ENCODE measurements around the gene SMYD5. TPM values are rescaled to one million over a fixed set of nuclear protein-coding genes. Genes with fewer than 3 reads are reported as not detected.

SMYD5 gene
- total RNA-seq, 1 donor from 2014 or later, result 12.9 TPM

DNA sequence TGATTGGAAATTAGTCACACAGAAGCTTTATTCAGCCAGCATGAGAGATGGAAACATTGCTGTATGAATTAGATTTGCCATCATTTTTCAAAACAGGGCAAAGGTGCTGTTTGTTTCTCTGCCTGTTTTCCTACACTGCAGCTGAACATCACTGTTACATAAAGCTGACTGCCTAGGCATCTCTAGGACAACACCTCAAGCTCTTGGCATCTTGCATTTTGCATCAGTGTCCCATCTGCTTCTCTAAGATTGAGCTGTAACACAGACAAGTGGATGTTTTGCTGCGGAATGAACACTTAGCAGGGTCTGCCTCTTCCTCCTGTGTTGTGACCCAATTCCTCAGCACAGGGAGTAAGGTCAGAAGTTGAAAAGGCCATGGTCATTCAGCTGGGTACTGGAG is 24.9 kb downstream of the SMYD5 start:
- no peak for DNase-seq (ENCODE audit: low spot score)

DNA sequence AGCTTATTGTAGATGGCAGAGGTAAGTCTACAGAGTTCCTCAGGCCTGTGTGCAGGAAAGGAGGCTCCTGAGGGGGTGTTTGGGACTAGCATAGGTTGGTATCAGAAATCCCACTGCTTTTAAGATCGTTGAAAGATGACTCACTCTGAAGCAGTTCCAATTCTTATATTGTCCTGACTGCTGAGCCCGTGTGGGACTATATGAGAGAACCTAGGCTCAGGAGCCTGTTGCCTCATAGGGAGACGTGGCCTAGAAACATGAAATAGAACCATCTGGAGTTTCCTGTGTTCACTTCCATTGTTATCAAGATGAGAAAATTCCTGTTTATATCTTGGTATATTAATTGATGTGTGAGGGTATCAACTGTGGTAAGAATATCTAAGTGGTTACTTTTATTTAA is 25.7 kb downstream of the SMYD5 start:
- DNase-seq (ENCODE audit: low spot score), result no peak

DNA sequence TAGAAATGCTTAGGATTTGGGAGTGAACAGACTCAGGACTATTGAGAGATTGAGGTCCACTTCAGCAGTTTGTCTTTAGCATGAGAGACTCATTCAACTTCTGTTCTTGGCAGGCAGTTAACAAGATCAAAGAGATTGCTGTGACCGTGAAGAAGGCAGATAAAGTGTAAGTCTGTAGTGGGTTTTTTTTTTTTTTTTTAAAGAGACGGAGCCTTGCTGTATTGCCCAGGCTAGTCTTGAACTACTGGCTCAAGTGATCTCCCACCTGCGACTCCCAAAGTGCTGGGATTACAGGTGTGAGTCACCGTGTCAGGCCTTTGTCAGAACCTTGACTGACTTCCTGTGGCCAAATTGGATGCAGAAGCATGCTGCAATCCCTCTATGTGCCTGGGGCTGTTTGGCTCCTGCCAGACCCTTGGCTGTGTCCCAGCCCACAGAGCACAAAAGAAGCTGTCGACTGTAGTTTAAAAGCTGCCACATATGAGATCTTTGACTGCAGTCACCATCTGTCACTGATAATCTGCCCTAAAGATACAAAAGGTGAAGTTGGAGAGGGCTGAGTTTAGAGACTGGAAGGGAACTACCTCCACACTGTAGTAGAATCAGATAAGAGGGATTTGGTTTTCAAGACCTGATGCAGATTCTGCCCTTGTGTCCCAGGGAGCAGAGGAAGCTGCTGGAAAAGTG is 30.0 kb downstream of the SMYD5 start:
- DNase-seq (ENCODE audit: low spot score), result no peak

DNA sequence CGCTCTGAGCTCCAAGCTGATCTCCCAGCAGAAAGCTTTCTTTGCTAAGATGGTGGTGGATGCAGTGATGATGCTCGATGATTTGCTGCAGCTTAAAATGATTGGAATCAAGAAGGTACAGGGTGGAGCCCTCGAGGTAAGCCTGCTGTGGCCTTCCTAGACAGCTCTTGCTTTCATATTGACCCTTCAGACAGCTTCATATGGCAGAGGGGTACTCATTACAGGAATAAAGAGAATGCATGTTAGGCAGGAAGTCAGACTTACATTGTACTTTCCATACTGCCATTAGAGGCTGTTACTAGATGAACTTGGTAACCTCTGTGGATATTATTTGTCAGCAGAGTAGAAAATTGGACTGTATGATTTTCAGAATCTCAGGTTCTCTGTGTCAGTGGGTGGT is 30.5 kb downstream of the SMYD5 start:
- DNase-seq (ENCODE audit: low spot score), result no peak

DNA sequence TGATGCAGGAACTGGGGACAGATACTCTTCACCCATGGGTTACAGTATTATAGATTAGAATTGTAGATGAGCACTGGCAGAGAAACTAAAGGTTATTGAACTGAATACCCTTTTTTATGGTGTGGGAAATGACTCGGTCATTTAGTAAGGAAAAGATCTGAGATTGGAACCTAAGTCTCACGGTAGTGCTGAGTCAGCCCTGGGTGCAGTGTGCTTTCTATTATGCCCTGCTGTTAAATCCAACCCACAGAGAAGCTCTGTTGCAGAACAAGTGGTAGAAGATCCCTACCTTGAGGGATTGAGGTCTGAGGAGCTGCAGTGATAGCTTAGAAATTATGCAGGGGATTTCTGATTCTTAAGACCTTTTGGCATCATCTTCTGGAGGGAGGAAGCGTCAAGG is 32.8 kb downstream of the SMYD5 start:
- DNase-seq (ENCODE audit: low spot score), result no peak

DNA sequence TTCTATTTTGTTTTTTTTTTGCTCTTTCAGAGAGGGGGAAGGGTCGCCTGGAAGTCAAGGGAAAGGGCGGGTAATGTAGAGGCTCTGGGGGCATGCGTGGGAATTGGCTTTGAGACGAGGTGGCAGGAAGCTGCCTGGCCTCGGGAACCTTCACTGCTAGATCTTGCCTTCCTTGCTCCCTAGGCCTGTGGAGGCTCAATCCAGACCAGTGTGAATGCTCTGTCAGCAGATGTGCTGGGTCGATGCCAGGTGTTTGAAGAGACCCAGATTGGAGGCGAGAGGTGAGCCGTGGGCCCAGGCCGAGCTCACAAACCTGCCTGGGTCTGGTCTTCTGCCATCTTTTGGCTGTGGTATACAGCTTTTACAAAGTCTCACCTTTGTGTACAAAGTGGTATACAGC is 35.6 kb downstream of the SMYD5 start:
- DNase-seq (ENCODE audit: low spot score), result no peak

DNA sequence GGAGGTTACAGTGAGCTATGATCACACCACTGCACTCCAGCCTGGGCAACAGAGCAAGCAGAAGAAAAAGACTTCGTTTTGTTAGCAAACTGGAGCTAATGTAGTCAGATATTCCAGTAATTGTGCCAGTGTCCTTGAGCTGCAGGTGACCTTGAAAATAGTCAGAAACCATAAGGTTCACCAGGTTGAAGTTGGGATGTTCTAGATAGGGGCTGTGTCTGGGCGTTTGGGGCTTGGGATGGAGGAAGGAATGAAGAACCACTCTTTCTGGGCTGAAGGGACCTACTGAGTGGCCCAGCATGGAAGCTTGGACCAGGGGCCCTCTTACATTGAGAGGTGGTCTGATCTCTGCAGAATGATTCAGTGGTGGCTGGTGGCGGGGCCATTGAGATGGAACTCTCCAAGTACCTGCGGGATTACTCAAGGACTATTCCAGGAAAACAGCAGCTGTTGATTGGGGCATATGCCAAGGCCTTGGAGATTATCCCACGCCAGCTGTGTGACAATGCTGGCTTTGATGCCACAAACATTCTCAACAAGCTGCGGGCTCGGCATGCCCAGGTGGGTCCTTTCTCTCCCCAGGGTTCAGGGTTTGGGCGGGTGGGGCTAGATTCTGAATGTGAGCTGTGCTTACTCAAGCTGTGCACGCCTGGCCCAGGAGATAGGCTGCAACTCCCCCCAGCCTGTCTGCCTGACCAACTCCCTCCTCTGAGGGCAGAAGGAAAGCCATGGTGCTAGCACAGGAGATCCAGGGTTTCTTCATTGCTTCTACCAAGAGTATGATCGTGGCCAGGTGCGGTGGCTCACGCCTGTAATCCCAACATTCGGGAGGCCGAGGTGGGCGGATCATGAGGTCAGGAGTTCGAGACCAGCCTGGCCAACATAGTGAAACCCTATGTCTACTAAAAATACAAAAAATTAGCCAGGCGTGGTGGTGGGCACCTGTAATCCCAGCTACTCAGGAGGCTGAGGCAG is 37.1 kb downstream of the SMYD5 start:
- no peak for DNase-seq (ENCODE audit: low spot score)

DNA sequence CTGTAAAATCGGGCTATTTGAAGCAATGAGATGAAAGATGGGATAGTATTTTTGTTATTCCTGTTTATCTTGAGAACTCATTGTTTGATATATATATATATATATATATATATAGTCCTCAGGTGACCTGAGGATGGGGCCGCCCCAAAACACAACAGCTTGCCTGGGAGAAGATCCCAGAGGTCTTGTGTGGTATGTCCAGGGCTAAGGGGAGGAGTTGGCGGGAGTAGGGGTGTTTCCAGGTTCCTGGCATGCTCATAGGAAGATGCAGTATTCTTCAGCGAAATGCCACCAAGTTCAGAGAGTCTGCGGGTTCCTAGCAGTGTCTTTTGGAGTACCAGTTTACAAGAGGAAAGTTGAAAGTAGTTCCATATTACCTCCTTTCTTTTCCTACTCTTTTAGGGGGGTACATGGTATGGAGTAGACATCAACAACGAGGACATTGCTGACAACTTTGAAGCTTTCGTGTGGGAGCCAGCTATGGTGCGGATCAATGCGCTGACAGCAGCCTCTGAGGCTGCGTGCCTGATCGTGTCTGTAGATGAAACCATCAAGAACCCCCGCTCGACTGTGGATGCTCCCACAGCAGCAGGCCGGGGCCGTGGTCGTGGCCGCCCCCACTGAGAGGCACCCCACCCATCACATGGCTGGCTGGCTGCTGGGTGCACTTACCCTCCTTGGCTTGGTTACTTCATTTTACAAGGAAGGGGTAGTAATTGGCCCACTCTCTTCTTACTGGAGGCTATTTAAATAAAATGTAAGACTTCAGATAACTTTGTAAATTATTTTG is 38.4 kb downstream of the SMYD5 start:
- DNase-seq (ENCODE audit: low spot score), result no peak

DNA sequence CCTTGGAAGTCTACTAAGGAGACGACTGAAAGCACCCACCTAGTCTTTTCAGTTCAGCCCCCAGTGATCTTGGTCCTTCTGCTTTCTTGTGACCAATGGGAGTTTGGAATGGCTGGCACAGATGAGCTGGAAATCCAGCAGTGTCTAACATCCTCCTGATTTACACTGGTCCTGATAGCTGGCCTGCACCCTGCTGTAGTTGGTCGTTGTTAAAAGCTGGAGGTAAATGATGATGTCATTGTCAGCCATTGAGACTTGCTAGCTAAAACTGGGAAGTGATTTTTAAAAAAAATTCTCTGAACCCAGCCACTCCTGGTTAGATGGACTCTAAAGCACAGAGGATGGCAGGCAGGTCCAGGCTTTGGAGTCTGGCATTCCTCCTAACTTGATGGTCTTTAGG is 39.4 kb downstream of the SMYD5 start:
- DNase-seq (ENCODE audit: low spot score), result no peak

DNA sequence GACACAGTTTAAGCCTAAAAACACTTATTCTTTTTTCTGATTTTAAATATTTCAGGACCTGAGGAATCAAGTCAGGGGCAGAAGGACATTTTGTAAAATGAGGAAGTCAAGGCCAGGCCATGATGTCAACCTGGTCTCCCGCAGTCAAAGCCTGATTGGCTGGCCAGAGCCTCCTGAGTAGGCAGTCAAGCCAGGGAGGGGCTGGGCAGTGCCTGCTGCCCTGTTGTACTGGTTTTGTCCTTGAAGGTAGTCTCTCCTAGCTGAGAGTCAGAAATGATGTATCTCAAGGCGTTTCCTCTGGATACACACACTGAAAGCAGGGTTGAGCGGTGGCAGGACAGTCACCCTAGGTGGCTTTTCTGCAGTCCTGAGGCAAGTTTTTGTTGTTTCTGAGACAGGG is 39.9 kb downstream of the SMYD5 start:
- no peak for DNase-seq (ENCODE audit: low spot score)

DNA sequence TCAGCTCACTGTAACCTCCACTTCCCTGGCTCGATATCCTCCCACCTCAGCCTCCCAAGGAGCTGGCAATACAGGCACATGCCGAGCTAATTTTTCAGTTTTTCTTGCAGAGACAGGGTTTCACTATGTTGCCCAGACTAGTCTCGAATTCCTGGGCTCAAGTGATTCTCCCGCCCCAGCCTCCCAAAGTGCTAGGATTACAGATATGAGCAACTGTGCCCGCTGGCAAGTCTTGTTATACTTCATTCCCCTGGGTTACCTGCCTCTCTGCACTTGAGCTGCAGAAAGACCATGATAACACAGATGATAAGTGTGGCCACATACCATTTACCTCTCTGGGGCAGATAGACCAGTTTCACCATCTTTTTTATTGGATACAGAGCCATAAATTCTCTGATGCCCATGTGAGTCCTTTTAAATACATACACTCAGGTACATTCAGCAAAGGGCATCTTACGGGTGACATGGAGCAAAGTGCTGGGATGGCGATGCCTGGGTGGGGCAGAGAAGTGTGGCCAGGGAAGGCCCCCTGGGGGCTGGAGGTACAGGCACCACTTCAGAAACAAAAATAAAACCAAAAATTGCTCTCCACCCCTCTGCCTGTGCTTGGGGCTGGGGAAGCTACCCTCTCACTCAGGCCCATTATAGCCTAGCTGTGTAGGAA is 40.4 kb downstream of the SMYD5 start:
- no peak for DNase-seq (ENCODE audit: low spot score)

DNA sequence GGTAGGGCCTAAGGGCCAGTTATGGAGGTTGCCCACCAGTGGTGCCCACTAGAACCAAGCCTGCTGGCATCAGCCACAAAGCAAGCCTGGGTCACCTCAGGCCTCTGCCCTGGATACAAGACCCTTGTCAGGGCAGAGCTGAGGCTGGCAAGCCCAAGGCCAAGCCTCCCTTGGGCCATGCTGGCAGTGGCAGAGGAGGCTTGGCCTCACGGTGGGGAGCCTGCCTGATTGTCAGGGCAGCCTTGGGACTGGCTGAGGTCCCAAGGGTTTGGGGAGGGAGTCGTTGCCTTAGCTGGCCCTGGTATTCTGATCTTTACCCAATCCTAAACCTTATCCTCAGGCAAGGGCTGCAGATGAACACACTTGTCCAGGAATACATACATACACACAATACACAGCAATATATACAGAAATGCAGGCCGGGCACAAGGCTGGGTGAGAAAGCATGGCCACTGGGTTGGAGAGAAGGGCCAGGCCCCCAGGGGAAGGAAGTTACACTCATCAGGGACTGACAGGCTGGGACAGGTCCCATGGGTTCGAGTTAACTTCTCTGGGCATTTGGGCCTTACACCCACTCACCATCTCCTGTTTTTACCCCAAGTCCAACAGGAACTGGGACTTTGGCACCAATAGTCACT is 41.1 kb downstream of the SMYD5 start:
- DNase-seq (ENCODE audit: low spot score), result no peak

DNA sequence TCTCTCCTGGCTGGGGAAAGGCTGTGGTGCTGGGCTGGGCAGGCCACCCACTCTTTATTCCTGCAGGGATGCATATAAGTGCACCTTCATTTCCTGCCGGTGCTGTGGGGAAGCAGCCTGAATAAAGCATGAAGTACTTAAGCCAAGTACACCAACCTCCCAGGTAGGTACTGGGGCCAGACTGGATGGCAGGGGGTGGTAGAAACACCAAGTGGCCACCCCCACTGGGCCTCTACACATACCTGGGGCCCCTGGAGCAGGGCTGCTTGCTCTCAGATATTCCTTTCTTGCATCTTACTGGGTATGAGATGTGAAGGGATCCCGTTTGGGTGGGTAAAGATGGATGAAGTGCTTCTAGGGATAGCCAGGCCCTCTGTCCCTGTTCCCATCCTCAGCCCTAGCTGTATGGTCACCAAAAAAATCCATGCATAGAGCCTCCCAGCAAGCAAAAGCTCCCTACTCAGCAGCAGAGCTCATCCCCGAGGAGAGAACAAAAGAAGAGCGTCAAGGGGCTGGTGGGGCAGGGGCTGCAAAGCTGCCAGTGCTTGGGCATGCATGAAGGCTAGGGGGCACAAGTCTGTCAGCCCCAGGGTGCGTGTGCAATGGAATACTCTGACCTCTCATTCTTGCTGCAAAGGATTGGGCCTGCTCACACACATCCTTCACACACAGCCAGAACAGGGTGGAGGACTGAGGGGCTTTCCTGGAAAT is 42.0 kb downstream of the SMYD5 start:
- DNase-seq (ENCODE audit: low spot score), result no peak

DNA sequence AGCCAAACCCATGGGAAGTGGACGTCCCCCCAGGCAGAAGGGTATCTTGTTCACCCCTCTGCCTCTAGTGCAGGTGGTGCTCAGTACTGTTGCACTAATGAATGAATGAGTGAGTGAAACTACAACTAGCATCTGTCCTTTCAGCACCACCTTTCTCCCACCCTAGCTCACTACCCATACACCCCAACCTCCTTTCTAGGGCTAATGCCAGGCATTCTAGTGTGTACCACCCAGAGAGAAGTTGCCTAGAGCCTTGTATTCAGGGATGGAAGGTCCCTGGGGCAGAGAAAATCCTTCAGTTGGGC is 42.5 kb downstream of the SMYD5 start:
- no peak for DNase-seq (ENCODE audit: low spot score)

DNA sequence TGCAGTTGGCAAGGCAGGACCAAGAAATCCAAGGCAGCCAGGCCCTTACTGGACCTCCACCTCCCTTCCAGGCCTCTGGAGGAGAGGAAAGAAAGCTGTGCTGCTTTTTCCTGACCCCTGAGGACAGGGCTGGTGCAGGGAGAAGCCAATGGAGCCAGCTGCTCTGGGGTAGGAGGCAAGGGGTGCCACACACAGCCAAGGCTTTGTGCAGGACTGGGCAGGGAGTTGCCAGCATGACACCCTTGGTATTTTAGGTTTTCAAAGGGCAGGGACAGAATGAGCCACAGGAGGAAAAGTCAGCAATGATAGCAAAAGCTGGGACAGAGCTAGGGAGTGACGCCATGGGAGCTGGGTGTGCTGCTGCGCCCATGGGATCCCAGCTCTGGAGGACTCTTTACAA is 43.0 kb downstream of the SMYD5 start:
- no peak for DNase-seq (ENCODE audit: low spot score)

DNA sequence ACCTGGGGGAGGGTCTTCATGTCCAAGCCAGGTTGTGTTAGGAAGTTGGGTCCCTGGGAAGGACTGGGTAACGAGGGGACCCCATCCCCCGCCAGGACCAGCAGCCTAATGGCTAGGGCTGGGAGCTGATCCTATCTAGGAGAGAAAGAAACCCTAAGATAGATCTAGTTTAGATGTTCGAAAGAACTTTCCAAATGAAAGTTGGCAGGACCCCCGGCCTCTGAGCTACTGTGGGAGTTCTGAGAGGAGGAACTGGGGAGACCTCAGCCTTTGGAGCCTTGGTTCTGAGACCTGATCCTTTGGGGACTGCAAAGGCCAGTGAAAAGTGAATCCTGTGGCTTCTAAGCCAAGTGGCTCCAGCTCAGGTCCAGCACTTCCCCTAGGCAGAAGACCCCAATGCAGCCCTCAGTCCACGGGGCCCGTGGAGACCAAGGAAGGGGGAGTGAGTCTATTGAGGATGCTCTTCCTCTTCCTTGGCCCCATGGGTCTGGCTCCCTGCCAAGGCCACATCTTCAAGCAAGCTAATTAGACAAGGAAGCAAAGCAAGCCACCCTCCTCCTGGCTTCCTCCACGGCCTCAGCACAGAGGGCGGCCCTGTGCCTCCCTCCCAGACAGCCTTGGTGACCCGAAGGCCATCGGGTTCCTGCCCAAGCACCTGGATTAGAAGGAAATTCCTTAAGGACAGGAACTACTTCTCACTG is 43.5 kb downstream of the SMYD5 start:
- peak; percentile 17 for DNase-seq (ENCODE audit: low spot score)

DNA sequence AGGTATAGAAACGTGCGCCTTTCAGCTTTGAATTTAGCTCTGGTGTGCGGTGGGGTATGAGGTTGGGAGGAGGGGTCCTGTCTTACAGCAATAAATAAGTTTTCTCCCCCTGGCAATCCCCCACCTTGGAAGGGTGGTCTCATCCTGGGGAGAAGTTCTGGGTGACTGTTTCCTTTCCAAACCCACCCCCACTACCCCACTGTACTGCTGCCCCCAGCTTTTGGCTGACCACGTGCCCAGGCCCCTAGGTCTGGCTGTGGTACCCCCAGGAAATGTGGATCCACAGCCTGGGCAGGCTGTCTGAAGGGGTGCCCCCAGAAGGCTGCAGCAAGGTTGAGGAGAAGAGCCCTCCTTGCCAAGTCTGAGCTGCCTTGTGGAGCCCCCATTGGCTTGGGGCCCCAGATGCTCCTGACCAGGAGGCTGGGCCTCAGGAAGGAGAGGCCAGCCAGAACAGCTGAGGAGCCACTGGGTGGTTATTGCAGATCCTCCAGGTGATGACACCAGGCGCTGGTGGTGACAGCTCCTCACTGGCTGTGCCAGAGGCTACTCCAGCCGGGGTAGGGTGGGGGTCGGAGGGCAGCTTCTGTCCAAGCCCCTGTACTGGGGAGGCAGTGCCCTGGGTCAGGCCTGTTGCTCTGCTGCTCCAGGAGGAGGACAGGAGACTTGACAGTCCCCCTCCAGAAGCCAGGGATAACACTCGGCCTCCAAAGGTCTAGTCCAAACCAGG is 44.3 kb downstream of the SMYD5 start:
- no peak for DNase-seq (ENCODE audit: low spot score)

DNA sequence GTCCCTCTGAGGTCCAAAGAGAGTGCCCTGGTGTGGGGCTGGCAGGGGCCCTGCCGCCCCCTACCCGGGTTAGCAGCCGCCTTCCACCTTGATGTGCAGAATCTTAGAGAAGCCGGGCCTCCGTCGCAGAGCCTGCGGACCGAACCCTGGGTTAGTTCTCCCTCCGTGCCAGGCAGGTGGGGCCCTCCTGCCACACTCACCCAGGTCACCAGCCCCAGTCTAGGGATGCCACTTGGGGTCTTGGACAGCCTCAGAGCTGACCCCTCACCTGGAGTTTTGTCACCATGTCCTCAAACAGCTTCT is 44.8 kb downstream of the SMYD5 start:
- DNase-seq (ENCODE audit: low spot score), result no peak

DNA sequence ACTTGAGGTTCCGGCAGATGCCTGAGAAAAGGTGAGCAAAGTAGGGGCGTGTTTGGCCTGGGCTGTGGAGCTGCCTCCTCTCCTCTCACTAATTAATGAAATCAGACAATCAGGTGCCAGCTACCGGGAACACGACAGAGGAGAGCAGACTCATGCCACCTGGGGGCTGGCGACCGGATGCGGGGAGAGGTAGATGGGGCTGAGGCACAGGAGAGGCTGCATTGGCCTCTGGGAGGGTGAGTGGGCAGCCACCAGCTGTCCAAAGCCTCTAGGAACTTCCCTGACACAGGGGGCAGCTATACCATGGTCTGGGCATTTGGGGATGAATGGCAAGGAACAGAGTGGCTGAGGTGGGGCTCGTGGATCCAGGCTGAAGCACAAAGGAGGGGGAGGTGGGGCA is 45.2 kb downstream of the SMYD5 start:
- DNase-seq (ENCODE audit: low spot score), result no peak
